Tracheal epithelial cell (primary cell): ENCODE measurements around the gene CHCHD1. TPM values are rescaled to one million over a fixed set of nuclear protein-coding genes. Genes with fewer than 3 reads are reported as not detected.

Source experiments
- total RNA-seq: library from RNA; depleted of rRNA; stranded (reverse); fragments of >200 nt; gene quantifications from 2 replicates; pipeline ENCODE4 v1.2.1, GENCODE V29; 2014

The CHCHD1 gene
- 16.4 and 16.8 TPM in 2 replicates for total RNA-seq

DNA sequence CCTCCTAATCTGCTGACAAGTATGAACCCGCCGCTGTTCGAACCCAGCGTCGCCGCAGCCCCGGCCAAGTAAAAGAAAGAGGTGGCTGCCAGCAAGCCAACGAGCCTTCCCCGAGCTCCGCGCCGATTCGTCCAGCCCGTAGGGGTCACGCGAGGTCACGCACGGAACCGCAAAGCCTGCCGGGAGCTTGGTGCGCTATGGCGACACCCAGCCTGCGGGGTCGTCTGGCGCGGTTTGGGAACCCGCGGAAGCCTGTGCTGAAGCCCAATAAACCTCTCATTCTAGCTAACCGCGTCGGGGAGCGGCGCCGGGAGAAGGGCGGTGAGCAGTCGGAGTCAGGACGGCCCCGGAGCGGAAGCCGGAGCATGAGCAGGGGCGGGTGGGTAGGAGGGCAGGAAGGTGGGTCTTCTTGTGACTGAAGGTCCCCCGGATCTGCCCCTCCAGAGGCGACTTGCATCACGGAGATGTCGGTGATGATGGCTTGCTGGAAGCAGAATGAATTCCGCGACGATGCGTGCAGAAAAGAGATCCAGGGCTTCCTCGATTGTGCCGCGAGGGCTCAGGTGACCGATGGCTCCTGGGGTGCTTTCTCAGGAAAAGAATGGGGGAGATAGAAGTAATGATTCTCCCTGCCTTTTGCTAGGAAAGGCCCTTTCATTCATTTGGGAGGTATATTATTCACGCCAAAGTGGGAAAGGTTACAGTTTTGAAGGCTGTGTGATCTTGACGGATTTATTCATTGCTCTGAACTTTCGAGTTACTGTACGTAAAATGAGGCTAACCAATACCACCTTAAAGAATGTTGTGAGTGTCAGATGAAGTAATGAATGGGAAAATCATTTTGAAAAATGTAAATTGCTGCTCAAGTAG, at the start of gene CHCHD1:
TSS of gene CHCHD1 (plus strand) at position 170 of the 870 bp plus-strand sequence. CDS start at position 198, 28 bp downstream.

DNA sequence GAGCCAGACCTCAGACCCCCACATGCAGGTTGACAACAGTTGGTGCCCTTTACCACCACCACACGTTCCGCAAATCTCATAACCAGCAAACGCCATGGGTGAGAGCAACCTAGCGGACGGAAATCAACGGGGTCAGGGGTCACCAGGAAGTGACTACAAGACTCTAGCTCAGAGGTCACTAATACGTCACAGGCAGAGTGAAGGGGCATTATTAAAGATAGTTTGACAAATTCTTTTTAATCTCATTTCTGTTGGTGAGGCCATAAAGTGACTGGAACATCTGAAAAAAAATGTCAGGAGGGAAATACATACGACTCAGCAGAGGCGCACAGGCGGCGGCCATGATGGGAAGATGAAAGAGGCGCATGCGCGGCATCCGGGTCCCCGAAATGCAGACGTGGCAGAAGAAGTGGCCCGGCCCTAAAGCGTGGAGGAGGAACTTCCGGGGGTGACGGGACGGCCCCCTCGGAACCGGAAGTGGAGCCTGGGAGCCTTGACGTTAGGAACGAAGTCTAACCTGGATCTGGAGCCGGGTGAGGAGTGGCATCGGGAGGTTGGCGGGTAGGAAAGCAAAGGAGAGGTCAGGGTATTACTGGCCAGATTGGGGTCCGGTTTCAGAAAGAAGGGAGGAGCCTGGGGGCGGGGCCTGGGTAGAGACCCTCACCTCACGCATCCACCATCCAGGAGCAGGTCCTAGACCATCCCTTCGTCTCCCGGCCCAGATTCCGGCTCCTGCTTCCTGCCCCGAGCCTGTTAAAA, 37.8 kb upstream of the CHCHD1 start, which contains the start of gene SEC24C:
TSS of gene SEC24C (plus strand) at position 468 of the 759 bp plus-strand sequence. CDS start 2,461 bp downstream, outside the sequence.

DNA sequence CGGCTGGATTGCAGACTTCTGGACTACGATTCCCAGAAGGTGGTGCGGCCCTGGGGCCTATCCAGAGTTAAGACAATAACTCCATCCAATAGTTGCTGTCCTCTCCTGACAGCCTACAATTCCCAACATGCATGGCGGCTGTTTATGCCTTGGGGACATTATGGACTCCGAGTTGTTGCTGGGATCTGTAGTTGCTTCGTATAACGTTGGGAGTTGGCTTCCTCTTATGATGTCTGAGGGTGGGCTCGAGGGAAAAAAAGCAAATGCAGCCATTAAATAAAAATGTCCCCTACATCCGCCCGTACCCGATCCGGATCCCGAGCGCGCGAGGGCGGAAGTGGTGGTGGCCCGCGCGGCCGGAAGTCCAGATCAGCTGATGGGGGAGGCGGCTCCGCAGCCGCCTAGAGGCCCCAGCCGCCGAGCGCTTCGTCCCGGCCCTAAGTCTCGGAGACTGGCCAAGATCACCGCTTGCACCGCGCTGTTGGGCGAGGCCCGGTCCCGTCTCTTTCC, 3.4 kb downstream of the CHCHD1 start, which contains the start of gene ZSWIM8:
TSS of gene ZSWIM8 (plus strand) at position 396 of the 510 bp plus-strand sequence. CDS start 273 bp downstream, outside the sequence.

Other genes starting within 250 kb of the CHCHD1 start
- 10.4 and 17.6 TPM in 2 replicates for gene USP54, start 190.7 kb upstream of the CHCHD1 start, total RNA-seq
- gene MYOZ1, start 140.6 kb upstream of the CHCHD1 start, total RNA-seq = not detected in 2 replicates
- gene SYNPO2L, start 126.0 kb upstream of the CHCHD1 start, total RNA-seq = not detected in 2 replicates
- gene AGAP5, start 83.9 kb upstream of the CHCHD1 start, total RNA-seq = 0.96 and 2.3 TPM in 2 replicates
- gene SEC24C, start 37.7 kb upstream of the CHCHD1 start, total RNA-seq = 45.6 and 52.1 TPM in 2 replicates
- gene ZSWIM8, start 3.6 kb downstream of the CHCHD1 start, total RNA-seq = 39.3 and 44.1 TPM in 2 replicates
- 6.6 and 7.0 TPM in 2 replicates for gene NDST2, start 29.6 kb downstream of the CHCHD1 start, total RNA-seq
- gene CAMK2G, start 92.5 kb downstream of the CHCHD1 start, total RNA-seq = 18.3 and 23.2 TPM in 2 replicates
- 72.9 and 837 TPM in 2 replicates for gene PLAU, start 129.1 kb downstream of the CHCHD1 start, total RNA-seq
- 54.6 and 143 TPM in 2 replicates for gene VCL, start 216.1 kb downstream of the CHCHD1 start, total RNA-seq